ENCODE results near the gene PPIE. TPM values are rescaled to one million over a fixed set of nuclear protein-coding genes. Genes with fewer than 3 reads are reported as not detected.

The PPIE gene
- total RNA-seq, 6 experiments from 2014 or later = 38.9 to 45.8 (median 41.7) TPM

DNA sequence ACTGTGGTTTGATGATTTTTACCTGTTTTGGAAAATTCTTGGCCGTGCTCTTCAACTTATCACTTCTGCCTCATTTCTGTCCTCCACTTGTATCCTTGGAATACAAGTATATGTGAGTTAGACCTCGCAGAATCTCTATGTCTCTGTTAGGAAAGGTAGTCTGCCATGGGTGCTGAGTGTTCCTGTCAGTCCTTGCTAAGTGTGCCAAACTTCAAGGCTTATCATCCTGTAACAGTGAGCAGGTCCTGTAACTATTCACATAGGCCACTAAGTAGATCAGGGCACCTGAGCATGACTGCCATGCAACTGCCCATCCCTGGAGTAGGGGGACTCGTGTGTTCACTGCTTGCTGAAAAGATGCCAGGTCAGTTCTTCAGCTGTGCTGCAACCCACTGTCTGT lies 74.2 kb downstream of the PPIE start:
- Mint-ChIP-seq H3K36me3 (ENCODE audit: low read depth) (no peaks in the 10 kb centered on the region), H3K4me1 (ENCODE audit: low read depth) (peaks cover 28% of the 10 kb centered on the region), H3K4me3 (no peak overlapping the region), H3K27me3 (ENCODE audit: insufficient read depth) (peaks cover 32% of the 10 kb centered on the region), H3K9me3 (no peaks in the 10 kb centered on the region), H3K27ac (no peak overlapping the region)
- TF ChIP-seq CTCF (IDR thresholded peaks at IDR 0.05) = no peak
- no peak for DNase-seq

Other genes starting within 250 kb of the PPIE start
- not detected for gene BMP8A, start 247.2 kb upstream of the PPIE start, total RNA-seq (2021; fragmentation: NEBNext Ultra II Directional; extraction: Animal tissue kit (Norgen Biotek cat#: 25700))
- gene PABPC4, start 162.1 kb upstream of the PPIE start, total RNA-seq (2021; fragmentation: NEBNext Ultra II Directional; extraction: Animal tissue kit (Norgen Biotek cat#: 25700)) = 100 to 1,000 TPM; 322 to 352 (median 347) TPM
- gene HEYL, start 99.2 kb upstream of the PPIE start, total RNA-seq (2021; fragmentation: NEBNext Ultra II Directional; extraction: Animal tissue kit (Norgen Biotek cat#: 25700)) = not detected
- not detected for gene NT5C1A, start 66.8 kb upstream of the PPIE start, total RNA-seq (2021; fragmentation: NEBNext Ultra II Directional; extraction: Animal tissue kit (Norgen Biotek cat#: 25700))
- gene HPCAL4, start 47.4 kb upstream of the PPIE start, total RNA-seq (2021; fragmentation: NEBNext Ultra II Directional; extraction: Animal tissue kit (Norgen Biotek cat#: 25700)) = not detected
- 1 to 10 TPM in 5 of 6 experiments, under 1 TPM in 1; 0.81 to 2.3 (median 1.4) TPM for gene OXCT2, start 32.5 kb downstream of the PPIE start, total RNA-seq (2021; fragmentation: NEBNext Ultra II Directional; extraction: Animal tissue kit (Norgen Biotek cat#: 25700))
- gene BMP8B, start 50.0 kb downstream of the PPIE start, total RNA-seq (2021; fragmentation: NEBNext Ultra II Directional; extraction: Animal tissue kit (Norgen Biotek cat#: 25700)) = not detected
- 10 to 100 TPM; 12.8 to 19.1 (median 15.1) TPM for gene TRIT1, start 144.6 kb downstream of the PPIE start, total RNA-seq (2021; fragmentation: NEBNext Ultra II Directional; extraction: Animal tissue kit (Norgen Biotek cat#: 25700))
- under 1 TPM; 0.17 to 0.52 (median 0.21) TPM for gene MYCL, start 163.0 kb downstream of the PPIE start, total RNA-seq (2021; fragmentation: NEBNext Ultra II Directional; extraction: Animal tissue kit (Norgen Biotek cat#: 25700))
- gene MFSD2A, start 216.3 kb downstream of the PPIE start, total RNA-seq (2021; fragmentation: NEBNext Ultra II Directional; extraction: Animal tissue kit (Norgen Biotek cat#: 25700)) = 1 to 10 TPM; 3.2 to 4.8 (median 3.5) TPM

All from HFFc6 (cell line).